ENCODE measurements around the gene KLHL2. TPM values are rescaled to one million over a fixed set of nuclear protein-coding genes. Genes with fewer than 3 reads are reported as not detected.
"Not testable (repeated sequence)": the region's sequence is repeated elsewhere in the genome, so short reads cannot be mapped to it uniquely, and the experiment has no call there.

KLHL2 gene, protein sequence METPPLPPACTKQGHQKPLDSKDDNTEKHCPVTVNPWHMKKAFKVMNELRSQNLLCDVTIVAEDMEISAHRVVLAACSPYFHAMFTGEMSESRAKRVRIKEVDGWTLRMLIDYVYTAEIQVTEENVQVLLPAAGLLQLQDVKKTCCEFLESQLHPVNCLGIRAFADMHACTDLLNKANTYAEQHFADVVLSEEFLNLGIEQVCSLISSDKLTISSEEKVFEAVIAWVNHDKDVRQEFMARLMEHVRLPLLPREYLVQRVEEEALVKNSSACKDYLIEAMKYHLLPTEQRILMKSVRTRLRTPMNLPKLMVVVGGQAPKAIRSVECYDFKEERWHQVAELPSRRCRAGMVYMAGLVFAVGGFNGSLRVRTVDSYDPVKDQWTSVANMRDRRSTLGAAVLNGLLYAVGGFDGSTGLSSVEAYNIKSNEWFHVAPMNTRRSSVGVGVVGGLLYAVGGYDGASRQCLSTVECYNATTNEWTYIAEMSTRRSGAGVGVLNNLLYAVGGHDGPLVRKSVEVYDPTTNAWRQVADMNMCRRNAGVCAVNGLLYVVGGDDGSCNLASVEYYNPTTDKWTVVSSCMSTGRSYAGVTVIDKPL
- total RNA-seq: 16.7 and 21.3 TPM in 2 replicates
- polyA plus RNA-seq: 7.8 and 8.2 TPM in 2 replicates

GRCh38 chr4:165207431-165208220, at the start of gene KLHL2:
TSS of gene KLHL2 (plus strand) at chr4:165207561. CDS start at chr4:165207877, 316 bp downstream.
- peak within 1 kb of the TSS; percentile 82 for H3K27ac ChIP-seq

GRCh38 chr4:165158762-165159161, 48.6 kb upstream of the KLHL2 start:
- TF ChIP-seq EZH2phosphoT487 (IDR thresholded peaks at IDR 0.05; ENCODE audit: low read depth, severe bottlenecking, unreplicated experiment) (no peak), EZH2 (IDR thresholded peaks at IDR 0.05; ENCODE audit: borderline replicate concordance) (no peak), CTCF (IDR thresholded peaks at IDR 0.05; ENCODE audit: poor library complexity) (no peak)
- Histone ChIP-seq H4K20me1 (ENCODE audit: insufficient read depth, poor library complexity, severe bottlenecking) (no peaks in the 10 kb centered on the region), H3K79me2 (no peaks in the 10 kb centered on the region), H3K4me3 (no peak overlapping the region), H2AFZ (no peak overlapping the region), H3K4me2 (no peak overlapping the region), H3K36me3 (replicated peaks; ENCODE audit: insufficient read depth, low read depth) (no peaks in the 10 kb centered on the region), H3K4me1 (ENCODE audit: insufficient read depth) (no peaks in the 10 kb centered on the region), H3K9me2 (replicated peaks; ENCODE audit: insufficient read depth) (no peaks in the 10 kb centered on the region), H3K27ac (no peak overlapping the region), H3K27me3 (no peaks in the 10 kb centered on the region), H3K9me3 (ENCODE audit: low read depth) (no peaks in the 10 kb centered on the region)
- no peak for DNase-seq (ENCODE audit: low spot score)

More at GRCh38 chr4:165207431-165208220, at the start of gene KLHL2:
- Histone ChIP-seq H4K20me1 (ENCODE audit: insufficient read depth, poor library complexity, severe bottlenecking) (no peaks in the 10 kb centered on the region), H3K36me3 (replicated peaks; ENCODE audit: insufficient read depth, low read depth) (no peaks in the 10 kb centered on the region), H3K9me3 (ENCODE audit: low read depth) (no peaks in the 10 kb centered on the region), H3K27me3 (no peaks in the 10 kb centered on the region), H3K79me2 (peaks cover 41% of the 10 kb centered on the region), H3K4me1 (ENCODE audit: insufficient read depth) (no peaks in the 10 kb centered on the region), H3K4me2 (peak within 1 kb of the TSS; percentile 89), H2AFZ (peak within 1 kb of the TSS; percentile 86), H3K4me3 (peak within 1 kb of the TSS; percentile 57), H3K9me2 (replicated peaks; ENCODE audit: insufficient read depth) (no peaks in the 10 kb centered on the region)
- 1% methylated on average over 67 of the region's 113 CpGs for WGBS (ENCODE audit: low lambda C conversion rate, missing lambda C conversion rate)
- DNase-seq (ENCODE audit: low spot score): peak; percentile 91
- no peak for TF ChIP-seq EZH2phosphoT487 (IDR thresholded peaks at IDR 0.05; ENCODE audit: low read depth, severe bottlenecking, unreplicated experiment)
- TF ChIP-seq CTCF (IDR thresholded peaks at IDR 0.05; ENCODE audit: poor library complexity): no peak
- TF ChIP-seq EZH2 (IDR thresholded peaks at IDR 0.05; ENCODE audit: borderline replicate concordance): no peak

DNA sequence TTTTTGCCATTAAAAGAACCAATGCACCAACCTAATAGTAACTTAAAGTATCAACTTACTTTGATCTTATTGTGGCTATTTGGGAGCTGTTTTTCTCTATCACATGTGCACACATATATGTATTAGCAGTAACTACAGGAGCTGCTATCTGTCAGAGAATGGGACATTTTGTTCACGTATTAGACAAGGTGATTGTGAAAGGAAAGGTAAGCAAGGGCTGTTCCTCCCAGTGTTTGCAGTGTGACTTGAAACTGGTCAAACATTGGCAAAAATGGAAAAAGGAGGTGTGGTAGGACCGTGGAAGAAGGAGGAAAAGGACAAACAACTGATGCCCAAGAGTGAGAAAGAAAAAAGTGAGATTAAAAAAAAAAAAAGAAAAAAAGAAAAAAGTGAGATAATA, 43.1 kb upstream of the KLHL2 start:
- no peak for DNase-seq (ENCODE audit: low spot score)
- TF ChIP-seq EZH2phosphoT487 (IDR thresholded peaks at IDR 0.05; ENCODE audit: low read depth, severe bottlenecking, unreplicated experiment) (no peak), CTCF (IDR thresholded peaks at IDR 0.05; ENCODE audit: poor library complexity) (no peak), EZH2 (IDR thresholded peaks at IDR 0.05; ENCODE audit: borderline replicate concordance) (no peak)
- 49% methylated on average over 2 of the region's 2 CpGs for WGBS (ENCODE audit: low lambda C conversion rate, missing lambda C conversion rate)
- no peaks in the 10 kb centered on the region for H3K9me2 ChIP-seq (replicated peaks; ENCODE audit: insufficient read depth)
- H3K4me1 ChIP-seq (ENCODE audit: insufficient read depth): no peaks in the 10 kb centered on the region
- H3K27ac ChIP-seq: no peak overlapping the region
- H3K9me3 ChIP-seq (ENCODE audit: low read depth): no peaks in the 10 kb centered on the region
- H4K20me1 ChIP-seq (ENCODE audit: insufficient read depth, poor library complexity, severe bottlenecking): no peaks in the 10 kb centered on the region
- no peaks in the 10 kb centered on the region for H3K36me3 ChIP-seq (replicated peaks; ENCODE audit: insufficient read depth, low read depth)
- no peaks in the 10 kb centered on the region for H3K27me3 ChIP-seq
- H3K4me3 ChIP-seq: no peak overlapping the region
- no peak overlapping the region for H3K4me2 ChIP-seq
- no peaks in the 10 kb centered on the region for H3K79me2 ChIP-seq
- H2AFZ ChIP-seq: no peak overlapping the region

GRCh38 chr4:165166872-165167271, 40.5 kb upstream of the KLHL2 start:
- H3K9me3 ChIP-seq (ENCODE audit: low read depth); DNase-seq (ENCODE audit: low spot score); H3K4me1 ChIP-seq (ENCODE audit: insufficient read depth); H3K36me3 ChIP-seq (replicated peaks; ENCODE audit: insufficient read depth, low read depth); H3K79me2 ChIP-seq; H3K9me2 ChIP-seq (replicated peaks; ENCODE audit: insufficient read depth); H3K27ac ChIP-seq; H4K20me1 ChIP-seq (ENCODE audit: insufficient read depth, poor library complexity, severe bottlenecking); H3K27me3 ChIP-seq; H3K4me3 ChIP-seq; H3K4me2 ChIP-seq; H2AFZ ChIP-seq: not testable (repeated sequence)
- 94% methylated on average over 1 of the region's 1 CpG for WGBS (ENCODE audit: low lambda C conversion rate, missing lambda C conversion rate)
